ENCODE data around the gene DUS3L.
"Not testable (repeated sequence)": the region's sequence is repeated elsewhere in the genome, so short reads cannot be mapped to it uniquely, and the experiment has no call there.

DUS3L gene

DNA sequence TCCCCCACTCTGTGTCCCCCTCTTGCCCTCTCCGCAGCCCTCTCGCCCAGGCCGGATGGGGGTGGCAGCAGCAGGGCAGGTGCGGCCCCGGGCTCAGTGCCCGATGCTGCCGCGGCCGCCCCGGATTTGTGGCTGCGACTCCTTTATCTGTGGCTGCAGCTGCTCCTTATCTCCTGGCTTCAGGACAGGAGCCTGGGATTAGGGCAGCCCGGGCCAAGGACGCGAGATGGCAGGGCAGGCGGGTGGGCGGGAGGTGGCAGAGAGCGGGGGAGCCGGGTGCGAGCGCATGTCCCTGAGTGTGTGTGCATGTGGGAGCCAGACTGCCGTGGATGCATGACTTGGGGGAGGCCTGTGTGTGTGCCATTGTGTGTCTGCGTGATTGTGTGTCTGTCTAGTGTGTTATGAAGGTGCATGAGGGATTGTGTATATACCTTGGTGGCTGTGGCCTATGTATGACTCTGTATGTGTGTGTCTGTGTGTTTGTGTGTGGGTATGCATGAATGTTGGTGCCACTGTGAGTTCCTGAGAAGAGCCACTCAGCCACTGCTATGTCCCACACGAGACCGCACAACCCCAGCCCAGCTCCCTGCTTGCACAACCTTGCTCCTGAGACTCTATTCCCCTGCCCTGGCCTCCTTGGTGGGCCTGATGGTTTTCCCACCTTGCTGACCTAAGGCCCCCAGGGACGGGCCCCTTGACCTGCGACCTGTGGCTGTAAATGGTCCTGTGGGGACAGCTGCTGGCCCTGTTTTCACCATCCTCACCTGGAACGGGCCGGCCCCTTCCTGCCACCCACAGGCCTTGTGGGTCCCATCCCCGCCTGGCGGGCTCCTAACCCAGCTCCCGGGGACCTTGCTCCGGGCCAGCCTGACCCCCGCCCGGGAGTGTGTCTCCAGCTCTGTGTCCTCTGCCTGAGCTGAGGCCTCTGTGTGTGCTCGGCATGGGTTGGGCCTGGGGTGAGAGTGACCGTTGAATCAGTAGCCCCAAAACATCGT, 8.6 kb upstream of the DUS3L start:
- DNase-seq = no peak

DNA sequence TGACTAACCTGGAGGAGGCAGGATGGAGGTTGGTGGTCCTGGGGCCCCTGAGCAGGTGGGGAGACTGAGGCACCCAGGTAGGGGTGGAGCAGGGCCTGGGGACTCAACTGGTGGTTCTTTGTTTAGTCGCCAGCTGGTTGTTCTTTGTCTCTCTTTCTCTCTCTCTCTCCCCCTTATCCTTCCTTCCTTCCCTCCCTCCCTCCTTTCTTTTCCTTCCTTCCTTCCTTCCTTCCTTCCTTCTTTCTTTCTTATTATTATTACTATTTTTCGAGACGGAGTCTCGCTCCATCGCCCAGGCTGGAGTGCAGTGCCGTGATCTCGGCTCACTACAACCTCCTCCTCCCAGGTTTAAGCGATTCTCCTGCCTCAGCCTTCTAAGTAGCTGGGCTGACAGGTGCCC, 7.3 kb upstream of the DUS3L start:
- no peak for DNase-seq

DNA sequence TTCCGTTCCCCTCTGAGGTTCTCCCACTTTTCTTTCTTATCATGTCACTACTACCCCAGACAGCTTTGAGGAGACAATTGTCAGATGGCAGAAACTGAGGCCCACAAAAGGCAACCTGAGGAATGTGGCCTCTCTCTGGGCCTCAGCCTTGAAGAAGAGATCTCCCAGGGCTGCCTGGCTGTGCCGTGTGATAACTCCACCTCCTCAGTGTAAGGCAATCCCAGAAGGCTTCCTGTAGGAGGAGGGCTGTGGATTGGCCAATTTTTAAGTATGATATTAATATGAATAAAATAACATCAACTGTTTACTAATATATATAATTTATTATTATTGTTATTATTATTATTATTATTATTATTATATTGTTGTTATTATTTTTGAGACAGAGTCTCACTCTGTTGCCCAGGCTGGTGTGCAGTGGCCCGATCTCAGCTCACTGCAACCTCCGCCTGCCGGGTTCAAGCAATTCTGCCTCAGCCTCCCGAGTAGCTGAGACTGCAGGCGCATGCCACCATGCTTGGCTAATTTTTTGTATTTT, 4.5 kb upstream of the DUS3L start:
- no peak for DNase-seq

DNA sequence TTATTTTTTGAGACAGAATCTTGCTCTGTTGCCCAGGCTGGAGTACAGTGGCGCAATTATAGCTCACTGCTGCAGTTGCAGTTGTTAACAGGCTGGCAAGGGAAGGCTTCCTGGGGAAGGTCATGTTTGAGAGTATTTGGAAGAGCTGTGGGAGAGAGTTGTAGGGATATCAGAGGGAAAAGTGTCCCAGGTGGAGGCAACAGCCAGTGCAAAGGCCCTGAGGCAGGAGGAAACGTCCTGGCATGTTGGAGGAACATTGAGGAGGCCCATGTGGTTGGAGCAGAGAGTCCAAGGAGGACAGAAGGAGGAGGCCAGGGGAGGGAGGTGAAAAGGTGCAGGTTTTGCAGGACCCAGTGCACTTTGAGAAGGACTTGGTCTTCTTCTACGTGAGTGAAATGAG, 2.2 kb upstream of the DUS3L start:
- no peak for DNase-seq

DNA sequence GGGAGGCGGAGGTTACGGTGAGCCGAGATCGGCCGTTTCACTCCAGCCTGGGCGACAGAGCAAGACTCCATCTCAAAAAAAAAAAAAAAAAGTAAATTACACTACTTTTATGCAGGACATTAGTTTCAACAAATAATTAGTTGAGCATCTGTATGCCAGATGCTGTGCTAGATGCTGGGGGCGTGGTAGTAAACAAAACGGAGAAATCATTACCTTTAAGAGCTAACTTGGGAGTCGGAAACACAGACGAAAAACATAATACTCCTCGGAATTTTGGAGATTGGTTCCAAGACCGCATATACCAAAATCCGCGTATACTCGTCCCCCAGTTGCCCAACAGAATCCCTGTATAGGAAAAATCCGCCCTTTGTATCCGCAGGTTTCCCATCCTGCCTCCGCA, 1.3 kb upstream of the DUS3L start:
- DNase-seq = no peak

DNA sequence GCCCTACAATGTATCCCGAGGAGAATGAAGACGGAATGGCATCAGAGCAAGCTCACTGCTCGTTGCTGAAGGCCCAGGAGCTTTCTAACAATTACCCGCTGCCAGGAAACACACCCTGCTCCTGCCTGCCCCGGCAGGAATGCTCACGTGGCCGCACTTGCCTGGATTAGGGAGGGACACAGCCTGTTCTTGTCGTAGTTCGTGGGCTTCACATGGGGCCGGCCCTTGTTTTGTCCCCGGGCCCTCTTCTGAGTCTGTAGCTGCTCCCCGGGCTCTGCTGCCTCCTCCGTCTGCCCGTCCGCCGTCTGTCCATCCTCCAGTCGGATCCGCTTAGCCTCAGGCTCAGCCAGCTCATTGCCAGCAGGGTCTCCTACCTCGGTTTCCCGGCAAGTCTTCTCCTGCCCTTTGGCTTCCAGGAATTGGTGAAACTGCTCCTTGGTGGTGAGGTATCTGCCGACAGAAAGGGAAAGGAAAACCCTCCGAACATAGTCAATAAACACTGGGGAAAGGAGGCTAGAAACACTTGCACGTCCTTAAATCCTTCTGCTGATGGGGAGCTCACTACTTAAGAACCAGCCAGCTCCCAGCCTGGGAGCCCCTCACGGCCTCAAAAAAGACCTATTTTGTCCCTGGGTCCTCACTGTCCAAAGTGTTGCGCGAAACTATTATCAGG, 941 bp downstream of the DUS3L start:
- DNase-seq = no peak

DNA sequence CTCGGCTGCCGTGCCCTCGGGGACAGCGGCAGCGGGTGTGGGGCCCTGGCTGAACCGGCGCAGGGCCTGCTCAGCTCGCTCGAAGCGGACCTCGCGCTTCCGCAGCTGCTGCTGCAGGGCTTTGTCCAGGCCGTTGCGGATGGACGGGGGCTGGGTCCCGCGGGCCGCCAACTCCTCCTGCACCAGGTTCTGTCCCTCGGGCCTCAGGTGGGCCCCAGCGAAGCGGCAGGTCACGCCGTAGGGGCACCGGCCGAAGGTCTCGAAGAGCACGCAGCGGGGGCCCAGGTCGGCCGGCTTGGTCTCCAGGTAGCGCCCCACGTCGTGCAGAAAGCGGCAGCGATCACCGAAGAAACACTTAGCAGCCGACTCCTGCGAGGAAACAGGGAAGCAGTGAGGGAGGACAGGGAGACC, 1.6 kb downstream of the DUS3L start:
- no peak for DNase-seq

DNA sequence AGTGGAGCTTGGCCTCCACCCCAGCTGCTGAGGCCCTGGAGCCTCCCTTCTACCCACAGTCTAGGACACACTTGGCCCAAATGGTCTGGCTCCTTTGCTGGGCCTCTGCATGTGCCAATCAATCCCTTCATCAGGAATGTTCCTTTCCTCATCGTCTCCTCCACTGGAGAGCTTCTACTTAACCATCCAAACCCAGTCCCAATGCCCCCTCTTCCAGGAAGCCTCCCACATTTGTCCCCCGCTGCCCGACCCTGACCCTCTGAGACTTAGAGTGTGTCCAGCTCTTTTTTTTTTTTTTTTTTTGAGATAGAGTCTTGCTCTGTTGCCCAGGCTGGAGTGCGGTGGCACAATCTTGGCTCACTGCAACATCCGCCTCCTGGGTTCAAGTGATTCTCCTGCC, 2.5 kb downstream of the DUS3L start:
- no peak for DNase-seq

DNA sequence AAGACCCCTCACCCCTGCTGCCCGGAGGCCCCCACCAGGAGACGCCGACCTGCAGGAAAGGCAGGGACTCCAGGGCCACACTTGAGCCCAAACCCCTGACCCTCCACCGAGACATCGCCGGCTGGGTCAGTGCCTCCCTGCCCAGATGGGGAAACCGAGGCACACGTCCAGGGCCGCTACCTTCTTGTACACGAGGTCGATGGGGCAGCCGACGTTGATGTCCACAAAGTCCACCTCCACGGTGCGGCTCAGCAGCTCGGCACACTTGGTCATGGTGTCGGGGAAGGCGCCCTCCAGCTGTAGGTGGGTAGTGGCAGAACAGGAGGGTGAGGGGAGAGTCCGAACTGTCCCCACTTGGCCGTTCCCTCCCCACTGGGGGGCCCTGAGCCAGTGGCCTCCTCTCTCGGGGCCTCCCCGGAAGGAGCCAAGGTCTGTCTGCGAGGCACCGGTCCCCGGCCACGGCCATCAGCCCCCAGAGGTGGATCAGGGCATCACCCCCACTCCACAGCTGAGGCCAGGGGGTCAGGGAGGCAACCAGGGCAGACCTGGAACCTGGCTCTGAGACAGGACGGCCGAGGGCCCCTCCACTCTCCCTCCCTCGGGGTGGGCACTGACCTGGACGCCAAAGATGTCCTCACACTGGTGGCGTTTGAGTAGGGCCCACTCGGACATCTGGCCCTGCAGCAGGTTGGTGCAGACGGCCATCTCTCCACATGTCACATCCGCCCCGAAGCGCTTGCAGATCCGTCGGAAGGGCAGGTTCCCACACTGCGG, 3.4 kb downstream of the DUS3L start:
- DNase-seq = no peak

DNA sequence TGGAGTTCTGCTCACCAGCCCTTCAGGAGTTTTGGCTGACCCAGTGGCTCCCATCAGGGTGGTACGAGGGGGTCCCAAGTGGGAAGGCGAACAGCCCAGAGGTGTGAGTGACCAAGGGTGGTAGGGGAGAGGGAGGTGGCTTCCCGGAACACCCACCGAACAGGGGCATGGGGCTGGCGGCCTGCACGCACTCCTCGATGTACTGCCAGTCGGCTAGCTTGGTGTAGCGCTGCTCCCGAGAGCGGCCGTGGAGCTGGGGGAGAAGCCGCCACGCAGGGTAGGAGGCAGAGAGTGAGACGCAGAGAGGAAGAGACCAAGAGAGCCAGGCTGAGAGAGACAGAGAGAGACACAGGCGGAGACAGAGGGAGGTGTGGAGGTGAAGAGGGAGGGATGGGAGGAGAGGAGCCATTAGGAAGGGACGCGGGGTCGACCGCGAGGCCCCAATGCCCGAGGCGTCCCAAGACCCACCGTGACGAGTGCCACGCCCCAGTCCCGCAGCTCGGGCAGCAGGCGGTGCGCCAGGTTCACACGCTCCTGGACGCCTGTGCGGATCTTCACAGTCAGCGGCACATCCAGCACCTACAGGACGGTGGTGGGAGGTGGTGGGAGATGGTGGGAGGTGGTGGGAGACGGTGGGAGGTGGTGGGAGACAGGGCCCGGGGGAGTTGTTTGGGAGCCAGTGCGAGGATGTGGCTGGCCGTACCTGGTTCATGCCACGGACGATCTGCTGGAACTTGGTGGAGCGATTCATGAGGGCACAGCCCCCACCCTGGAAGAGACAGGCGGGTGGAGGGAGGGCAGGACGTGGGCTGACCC, 4.2 kb downstream of the DUS3L start:
- no peak for DNase-seq

DNA sequence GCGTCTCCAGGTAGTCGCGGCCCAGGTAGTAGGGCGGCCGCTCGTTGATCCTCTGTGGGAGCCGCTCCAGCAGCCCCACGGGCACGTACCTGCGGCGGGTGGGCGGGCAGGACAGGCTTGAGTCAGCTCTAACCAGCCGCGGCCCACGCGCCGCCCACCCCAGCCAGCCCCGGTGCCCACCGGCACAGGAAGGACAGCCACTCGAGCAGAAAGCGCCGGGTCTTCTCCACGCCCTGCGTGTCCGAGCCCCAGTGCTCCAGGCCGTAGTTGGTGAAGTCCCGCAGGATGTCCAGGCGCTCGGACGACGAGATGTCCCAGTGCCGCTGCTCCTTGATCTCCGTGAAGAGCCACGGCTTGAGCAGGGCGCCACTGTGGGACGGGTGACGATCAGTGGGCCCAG, 5.5 kb downstream of the DUS3L start:
- DNase-seq = no peak

DNA sequence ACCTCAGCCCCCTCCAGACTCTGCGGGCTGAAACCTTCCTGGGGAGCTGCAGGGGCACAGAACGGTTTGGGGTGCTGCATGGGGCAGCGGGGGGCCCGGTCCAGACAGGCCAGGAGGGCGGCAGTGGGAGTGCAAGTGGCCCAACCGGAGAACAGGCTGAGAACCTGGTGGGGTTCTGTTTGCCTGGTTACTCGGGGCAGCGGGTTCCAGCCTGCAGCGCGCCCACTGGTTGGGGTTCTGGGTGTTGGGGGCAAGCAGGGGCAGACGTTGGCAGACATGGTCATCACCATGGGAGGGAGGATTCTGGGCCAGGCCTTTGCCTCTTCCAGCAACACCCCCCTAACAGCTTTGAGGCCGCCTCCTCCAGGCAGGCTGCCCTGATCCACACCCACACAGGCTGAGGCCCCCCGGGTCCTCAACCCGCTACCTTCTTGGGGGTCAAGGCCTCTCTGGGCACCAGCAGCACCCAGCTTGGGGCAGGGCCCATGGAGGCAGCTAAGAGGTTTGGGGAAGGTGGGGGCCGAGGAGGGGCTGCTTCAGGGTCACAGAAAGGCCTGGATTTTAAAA, 6.3 kb downstream of the DUS3L start, which contains the start of gene PRR22:
PRR22 (minus strand) TSS at position 166 of the 567 bp plus-strand sequence; CDS start at position 80, 86 bp downstream.
- no peak for DNase-seq

DNA sequence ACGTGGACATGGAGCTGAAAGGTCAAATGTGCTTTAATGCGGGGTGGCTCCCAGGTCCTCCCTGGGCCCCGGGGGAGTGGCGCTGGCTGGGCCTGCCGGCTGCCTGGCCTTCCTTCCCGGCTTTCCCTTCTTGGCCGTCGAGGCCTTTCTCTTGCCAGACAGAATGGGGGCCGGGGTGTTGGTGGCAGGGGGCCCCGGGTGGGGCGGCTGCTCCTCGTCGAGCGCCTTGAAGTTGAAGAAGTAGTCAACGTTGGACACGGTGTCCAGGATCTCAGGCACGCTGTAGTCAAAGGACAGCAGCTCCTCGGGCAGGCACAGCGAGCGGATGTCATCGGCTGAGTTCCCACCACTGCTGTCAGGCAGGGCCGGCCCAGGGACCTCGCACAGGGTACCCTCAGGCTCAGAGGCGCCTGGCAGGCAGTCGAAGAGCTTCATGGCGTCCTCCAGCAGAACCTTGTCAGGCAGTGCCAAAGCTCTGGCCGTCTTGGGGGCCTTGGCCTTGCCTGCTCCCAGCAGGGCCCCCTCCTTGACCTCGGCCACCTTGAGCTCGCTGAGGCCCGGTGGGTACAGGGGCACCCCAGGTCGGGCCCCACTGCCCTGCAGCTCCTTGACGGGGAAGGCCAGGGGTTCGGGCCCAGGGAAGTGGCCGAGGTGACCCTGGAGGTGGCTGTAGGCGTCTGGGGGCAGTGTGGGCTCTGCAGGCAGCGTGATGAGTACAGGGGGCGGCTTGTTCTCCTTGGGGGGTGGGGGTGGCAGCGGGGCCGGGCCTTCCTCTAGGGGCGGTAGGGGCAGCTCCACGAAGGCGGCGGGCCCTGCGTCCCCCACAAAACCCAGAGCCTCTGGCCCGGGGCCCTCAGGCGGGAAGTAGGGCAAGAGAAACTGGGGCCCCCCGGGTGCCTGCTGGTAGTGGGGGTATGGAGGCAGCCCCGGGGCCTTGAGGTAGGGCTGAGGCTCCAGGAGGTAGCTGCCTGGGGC, 7.7 kb downstream of the DUS3L start:
- no peak for DNase-seq

DNA sequence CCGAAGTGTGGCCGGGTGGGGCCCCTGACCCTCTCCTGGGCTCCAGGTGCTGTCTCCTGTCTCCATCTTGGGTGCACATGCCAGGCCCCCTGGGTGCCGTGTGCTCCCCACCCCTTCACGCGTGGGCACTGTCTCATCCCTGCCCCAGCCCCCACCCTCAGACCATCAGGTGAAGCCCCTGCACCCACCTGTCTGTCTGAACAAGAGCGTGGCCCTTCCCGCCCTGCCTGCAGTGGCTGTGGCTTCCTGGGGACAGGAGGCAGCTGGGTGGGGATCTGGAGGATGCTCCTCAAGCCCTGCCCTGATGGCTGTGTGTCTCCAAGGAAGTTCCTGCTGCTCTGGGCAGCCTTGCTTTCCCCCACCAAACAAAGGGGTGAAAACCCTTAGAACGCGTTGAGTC, 8.6 kb downstream of the DUS3L start:
- no peak for DNase-seq

DNA sequence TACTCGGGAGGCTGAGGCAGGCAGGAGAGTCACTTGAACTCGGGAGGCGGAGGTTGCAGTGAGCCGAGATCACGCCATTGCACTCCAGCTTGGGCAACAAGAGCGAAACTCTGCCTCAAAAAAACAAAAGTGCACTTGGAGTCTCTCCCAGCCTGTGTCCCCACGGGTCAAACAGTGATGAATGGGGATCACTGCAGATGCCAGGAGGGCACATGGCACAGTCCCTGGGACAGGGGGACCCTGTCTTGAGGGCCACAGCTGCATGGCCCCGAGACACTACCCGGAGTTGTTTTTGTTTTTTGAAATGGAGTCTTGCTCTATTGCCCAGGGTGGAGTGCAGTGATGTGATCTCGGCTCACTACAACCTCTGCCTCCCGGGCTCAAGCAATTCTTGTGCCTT, 10.0 kb downstream of the DUS3L start:
- DNase-seq = not testable (repeated sequence)

DNA sequence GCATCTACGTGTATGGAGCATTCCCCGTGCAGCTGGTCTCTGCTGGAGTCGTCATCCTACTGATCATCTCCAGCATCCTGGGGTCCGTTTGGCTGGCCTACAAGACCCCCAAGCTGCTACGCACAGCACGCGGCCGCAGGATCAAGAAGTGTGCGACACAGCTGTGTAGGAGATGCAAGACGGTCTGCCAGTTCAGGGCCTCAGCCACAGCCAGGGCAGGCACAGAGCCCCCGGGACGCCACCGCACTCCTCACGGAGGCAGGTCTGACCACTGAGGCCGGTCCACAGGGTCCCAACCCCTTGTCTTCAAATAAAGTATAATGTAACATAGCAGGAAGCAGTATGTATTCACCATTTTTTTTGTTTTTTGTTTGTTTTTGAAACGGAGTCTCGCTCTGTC, 12.6 kb downstream of the DUS3L start:
- no peak for DNase-seq

DNA sequence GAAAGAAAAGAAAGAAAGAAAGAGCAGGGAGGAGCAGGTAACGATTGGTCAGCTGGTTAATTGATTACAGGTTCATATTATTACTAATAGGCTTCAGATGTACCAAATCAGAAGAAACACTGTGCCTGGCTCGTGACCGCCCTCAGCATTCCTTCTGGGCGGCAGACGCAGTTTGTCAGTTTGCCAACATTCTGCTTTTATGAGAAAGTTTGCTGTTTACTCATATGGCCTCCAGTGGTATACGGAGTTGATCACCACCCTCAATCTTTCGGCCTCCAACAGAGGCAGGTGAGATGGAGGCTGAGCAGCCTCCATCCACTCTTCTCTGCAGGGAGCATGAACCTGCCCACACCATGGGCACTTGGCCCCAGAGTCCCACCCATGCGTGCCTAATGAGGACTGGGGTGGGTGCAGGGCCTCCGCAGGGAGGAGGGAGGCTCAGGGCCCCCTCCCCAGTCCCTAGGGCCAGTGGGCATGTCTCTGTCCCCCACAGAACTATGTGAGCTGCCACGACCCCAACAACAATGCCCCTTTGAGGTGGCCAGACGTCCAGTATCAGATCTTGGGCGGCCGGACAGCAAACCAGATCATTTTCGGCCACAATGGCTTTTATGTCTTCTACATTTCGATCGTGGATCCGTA, 15.2 kb downstream of the DUS3L start:
- no peak for DNase-seq

DNA sequence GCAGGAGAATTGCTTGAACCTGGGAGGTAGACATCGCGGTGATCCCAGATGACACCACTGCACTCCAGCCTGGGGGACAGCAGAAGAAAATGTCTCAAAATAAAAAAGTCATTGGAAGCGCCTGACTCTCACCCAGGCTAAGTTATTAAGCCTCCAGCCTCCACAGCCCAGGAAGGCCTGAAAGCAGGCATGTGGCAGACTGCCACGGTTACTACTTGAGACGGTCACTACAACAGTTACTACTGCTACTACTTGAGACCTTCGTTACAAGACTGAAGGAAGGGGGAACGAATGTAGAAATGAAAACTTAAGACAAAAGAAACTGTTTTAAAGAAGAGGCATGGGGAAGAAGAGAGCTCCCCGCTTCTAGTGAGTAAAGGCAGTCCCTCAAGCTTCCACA, 16.0 kb downstream of the DUS3L start:
- DNase-seq = no peak

DNA sequence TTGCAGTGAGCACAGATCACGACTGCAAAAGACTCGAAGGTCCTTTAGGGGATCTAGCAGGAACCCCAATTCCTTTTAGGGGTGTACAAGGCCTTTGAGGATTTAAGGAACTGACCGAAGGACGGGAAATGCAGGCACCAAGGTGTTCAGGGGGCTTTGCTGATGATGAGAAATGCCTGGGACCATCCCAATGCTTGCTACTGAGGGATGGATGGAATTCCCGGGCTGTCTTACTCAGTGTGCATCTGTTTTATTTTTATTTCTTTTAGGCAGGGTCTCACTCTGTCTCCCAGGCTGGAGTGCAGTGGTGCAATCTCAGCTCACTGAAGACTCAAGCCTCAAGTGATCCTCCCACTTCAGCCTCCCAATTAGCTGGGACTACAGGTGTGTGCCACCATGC, 17.7 kb downstream of the DUS3L start:
- DNase-seq = no peak

DNA sequence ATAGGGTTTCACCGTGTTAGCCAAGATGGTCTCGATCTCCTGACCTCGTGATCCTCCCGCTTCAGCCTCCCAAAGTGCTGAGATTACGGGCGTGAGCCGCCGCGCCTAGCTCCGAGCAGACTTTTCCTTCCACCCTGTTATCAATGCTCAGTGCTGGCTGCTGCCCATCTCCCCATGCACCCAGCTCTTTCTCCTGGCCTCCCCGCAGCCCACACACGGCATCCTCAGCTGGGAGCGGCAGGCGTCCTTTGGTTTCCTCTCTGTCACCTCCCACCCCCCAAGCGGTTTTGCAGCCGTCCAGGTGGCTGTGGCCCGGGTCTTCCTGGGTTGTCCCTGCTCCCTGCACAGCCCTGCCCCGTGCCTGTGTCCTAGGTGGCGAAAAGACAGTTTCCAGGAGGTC, 18.5 kb downstream of the DUS3L start:
- DNase-seq = no peak

Data from stimulated activated CD8-positive, alpha-beta memory T cell treated with anti-CD3 and anti-CD28 coated beads, Interleukin-4, amount 100 ng/mL, for 48 hours (primary cell).